ENCODE measurements around the gene F7. TPM values are rescaled to one million over a fixed set of nuclear protein-coding genes. Genes with fewer than 3 reads are reported as not detected.

The F7 gene
- total and polyA plus RNA-seq, 9 of the 15 experiments (the other 6 are each of a cell fraction or from before 2014, with no cell fraction given) = not detected

GRCh38 chr13:113116871-113117271, 11.3 kb downstream of the F7 start:
- Histone ChIP-seq H3K4me3 (no peak overlapping the region), H3K27me3 (ENCODE audit: control insufficient read depth in 2 of 2, insufficient read depth in 2 of 2, low read length in 2 of 2) (peaks cover 2 to 72% of the 10 kb centered on the region in 2 experiments; a peak in 4 of 5 replicates), H3K9me3 (replicated peaks; ENCODE audit: control insufficient read depth, insufficient read depth, low read depth, low read length) (no peaks in the 10 kb centered on the region), H2AFZ (ENCODE audit: low read depth, low read length) (no peak overlapping the region), H3K9me1 (ENCODE audit: control insufficient read depth, insufficient read depth, low read length) (no peaks in the 10 kb centered on the region), H3K9ac (ENCODE audit: insufficient read depth in 1 of 2, low read depth in 2 of 2, low read length in 2 of 2) (no peak overlapping the region), H3K36me3 (ENCODE audit: control insufficient read depth, insufficient read depth, low read length) (no peaks in the 10 kb centered on the region), H3K79me2 (ENCODE audit: control insufficient read depth, insufficient read depth, low read length) (no peaks in the 10 kb centered on the region), H3K27ac (ENCODE audit: extremely low read depth, low read depth, low read length) (no peak overlapping the region), H3K4me2 (ENCODE audit: insufficient read depth, low read length) (no peak overlapping the region), H4K20me1 (replicated peaks; ENCODE audit: control insufficient read depth, insufficient read depth, low read length) (no peaks in the 10 kb centered on the region), H3K4me1 (replicated peaks in 1 of 2; ENCODE audit: control insufficient read depth in 2 of 2, insufficient read depth in 2 of 2, low read length in 2 of 2) (no peaks in the 10 kb centered on the region; a peak in 1 of 5 replicates)
- FAIRE-seq (no peak), DNase-seq (ENCODE audit: extremely low read depth in 1 of 4, low spot score in 3 of 4) (no peak), ATAC-seq (no peak)
- in situ Hi-C loops (cut with MboI) (no loop called here), intact Hi-C loops (cut with micrococcal nuclease) (no loop called here)
- BruUV-seq (replicated peaks) = no TSS peak
- ChIA-PET POLR2A (no interaction called here), CTCF (ENCODE audit: low intra/inter-chr PET ratio) (no interaction called here)
- 1% methylated on average over 10 of the region's 10 CpGs for WGBS (ENCODE audit: insufficient coverage, low coverage, missing lambda C conversion rate)
- no peak for TF ChIP-seq ZBTB33 (CRISPR knock-in tag; IDR thresholded peaks at IDR 0.05)
- no peak for TF ChIP-seq PCBP1 (IDR thresholded peaks at IDR 0.05; ENCODE audit: low read depth, low read length, poor library complexity, severe bottlenecking)
- TF ChIP-seq FOXA3 (CRISPR knock-in tag; conservative IDR thresholded peaks at IDR 0.05 in 1 of 2, IDR thresholded peaks at IDR 0.05 in 1 of 2) = no peak
- TF ChIP-seq, protein P1, sequence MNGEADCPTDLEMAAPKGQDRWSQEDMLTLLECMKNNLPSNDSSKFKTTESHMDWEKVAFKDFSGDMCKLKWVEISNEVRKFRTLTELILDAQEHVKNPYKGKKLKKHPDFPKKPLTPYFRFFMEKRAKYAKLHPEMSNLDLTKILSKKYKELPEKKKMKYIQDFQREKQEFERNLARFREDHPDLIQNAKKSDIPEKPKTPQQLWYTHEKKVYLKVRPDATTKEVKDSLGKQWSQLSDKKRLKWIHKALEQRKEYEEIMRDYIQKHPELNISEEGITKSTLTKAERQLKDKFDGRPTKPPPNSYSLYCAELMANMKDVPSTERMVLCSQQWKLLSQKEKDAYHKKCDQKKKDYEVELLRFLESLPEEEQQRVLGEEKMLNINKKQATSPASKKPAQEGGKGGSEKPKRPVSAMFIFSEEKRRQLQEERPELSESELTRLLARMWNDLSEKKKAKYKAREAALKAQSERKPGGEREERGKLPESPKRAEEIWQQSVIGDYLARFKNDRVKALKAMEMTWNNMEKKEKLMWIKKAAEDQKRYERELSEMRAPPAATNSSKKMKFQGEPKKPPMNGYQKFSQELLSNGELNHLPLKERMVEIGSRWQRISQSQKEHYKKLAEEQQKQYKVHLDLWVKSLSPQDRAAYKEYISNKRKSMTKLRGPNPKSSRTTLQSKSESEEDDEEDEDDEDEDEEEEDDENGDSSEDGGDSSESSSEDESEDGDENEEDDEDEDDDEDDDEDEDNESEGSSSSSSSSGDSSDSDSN (IDR thresholded peaks at IDR 0.05; ENCODE audit: borderline replicate concordance in 1 of 2, low read depth in 2 of 2, low read length in 2 of 2) = no peak
- TF ChIP-seq ZNF384 (IDR thresholded peaks at IDR 0.05; ENCODE audit: low read depth, low read length) = no peak
- TF ChIP-seq SMAD1 (IDR thresholded peaks at IDR 0.05; ENCODE audit: low read depth, low read length, partially characterized antibody) = no peak
- TF ChIP-seq ZSCAN32 (CRISPR knock-in tag; IDR thresholded peaks at IDR 0.05) = no peak
- TF ChIP-seq CAMTA2 (CRISPR knock-in tag; conservative IDR thresholded peaks at IDR 0.05) = no peak
- no peak for TF ChIP-seq TCFL5 (CRISPR knock-in tag; conservative IDR thresholded peaks at IDR 0.05)
- no peak for TF ChIP-seq TBL1XR1 (IDR thresholded peaks at IDR 0.05; ENCODE audit: low read length in 2 of 2)
- no peak for TF ChIP-seq BHLHE40 (IDR thresholded peaks at IDR 0.05; ENCODE audit: low read length)
- no peak for TF ChIP-seq ZNF124 (CRISPR knock-in tag; IDR thresholded peaks at IDR 0.05)
- no peak for TF ChIP-seq CC2D1A (IDR thresholded peaks at IDR 0.05)
- TF ChIP-seq ZNF639 (CRISPR knock-in tag; conservative IDR thresholded peaks at IDR 0.05 in 1 of 2, IDR thresholded peaks at IDR 0.05 in 1 of 2) = no peak
- TF ChIP-seq MEF2D (tag; conservative IDR thresholded peaks at IDR 0.05; ENCODE audit: low read depth) = no peak
- TF ChIP-seq ZNF764 (CRISPR knock-in tag; IDR thresholded peaks at IDR 0.05; ENCODE audit: low read depth) = no peak
- no peak for TF ChIP-seq MXD1 (CRISPR knock-in tag; IDR thresholded peaks at IDR 0.05; ENCODE audit: borderline replicate concordance, poor library complexity, severe bottlenecking)
